ENCODE results near the gene ACP2.

DNA sequence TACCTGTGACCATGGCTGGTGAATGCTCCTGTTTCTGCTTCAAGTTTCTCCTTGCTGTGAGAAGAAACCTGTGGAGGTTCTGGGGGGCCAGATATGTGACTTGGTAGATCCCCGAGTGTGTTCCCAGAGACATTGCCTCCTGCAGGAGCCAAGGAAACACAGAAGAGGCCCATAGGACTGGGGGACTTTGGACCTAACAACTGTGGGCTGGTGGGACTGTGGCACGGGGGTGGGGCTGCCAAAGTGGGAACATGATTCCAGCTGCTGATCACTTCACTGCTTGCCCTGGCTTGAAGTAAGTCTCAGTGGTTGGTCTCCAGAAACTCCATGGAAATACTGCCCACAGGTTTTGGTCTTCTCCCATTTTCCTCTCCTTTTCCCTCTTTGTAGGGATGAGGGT lies 5.0 kb upstream of the ACP2 start:
- TF ChIP-seq, protein P1, sequence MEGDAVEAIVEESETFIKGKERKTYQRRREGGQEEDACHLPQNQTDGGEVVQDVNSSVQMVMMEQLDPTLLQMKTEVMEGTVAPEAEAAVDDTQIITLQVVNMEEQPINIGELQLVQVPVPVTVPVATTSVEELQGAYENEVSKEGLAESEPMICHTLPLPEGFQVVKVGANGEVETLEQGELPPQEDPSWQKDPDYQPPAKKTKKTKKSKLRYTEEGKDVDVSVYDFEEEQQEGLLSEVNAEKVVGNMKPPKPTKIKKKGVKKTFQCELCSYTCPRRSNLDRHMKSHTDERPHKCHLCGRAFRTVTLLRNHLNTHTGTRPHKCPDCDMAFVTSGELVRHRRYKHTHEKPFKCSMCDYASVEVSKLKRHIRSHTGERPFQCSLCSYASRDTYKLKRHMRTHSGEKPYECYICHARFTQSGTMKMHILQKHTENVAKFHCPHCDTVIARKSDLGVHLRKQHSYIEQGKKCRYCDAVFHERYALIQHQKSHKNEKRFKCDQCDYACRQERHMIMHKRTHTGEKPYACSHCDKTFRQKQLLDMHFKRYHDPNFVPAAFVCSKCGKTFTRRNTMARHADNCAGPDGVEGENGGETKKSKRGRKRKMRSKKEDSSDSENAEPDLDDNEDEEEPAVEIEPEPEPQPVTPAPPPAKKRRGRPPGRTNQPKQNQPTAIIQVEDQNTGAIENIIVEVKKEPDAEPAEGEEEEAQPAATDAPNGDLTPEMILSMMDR (IDR thresholded peaks at IDR 0.05), result no peak
- no peak for TF ChIP-seq POLR2A (IDR thresholded peaks at IDR 0.05)
